D721Med (cell line): Measurements from ENCODE around the gene INS.

Source experiments
- DNase-seq: peaks from one replicate; pipeline ENCODE4 v3.0.0; 2011; ENCODE audit warnings: low spot score; ENCODE audit not compliant: insufficient read length
- FAIRE-seq: peaks from 2 replicates; lab custom pipeline; 2011; peaks lifted over from hg19 to GRCh38; lab: Jason Lieb, UNC
- TF ChIP-seq, protein P1 (sequence below): IDR thresholded peaks from 2 replicates; pipeline ENCODE4 v1.5.1; 2012; ENCODE audit warnings: mild to moderate bottlenecking, control low read depth; ENCODE audit not compliant: insufficient read depth; ENCODE audit errors: missing control alignments

INS gene

DNA sequence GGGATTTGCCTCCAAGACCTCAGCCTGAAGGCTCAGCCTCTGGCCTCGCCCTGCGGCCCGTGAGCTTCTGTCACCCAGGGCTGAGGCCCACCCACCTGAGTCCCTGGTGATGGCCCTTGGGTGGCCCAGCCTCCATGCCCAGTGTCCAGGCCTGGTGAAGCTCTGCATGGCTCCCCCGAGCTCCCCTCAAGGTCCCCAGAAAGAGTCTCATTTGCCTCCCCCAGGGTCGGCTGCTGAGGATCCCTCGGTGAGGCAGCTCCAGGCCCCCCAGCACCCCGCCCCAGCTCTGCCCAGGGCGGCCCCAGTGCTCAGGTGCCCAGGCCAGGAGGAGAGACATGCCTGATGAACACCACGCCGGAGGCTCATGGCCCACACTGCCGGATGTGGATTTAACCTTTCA, 12.8 kb upstream of the INS start:
- TF ChIP-seq, protein P1, sequence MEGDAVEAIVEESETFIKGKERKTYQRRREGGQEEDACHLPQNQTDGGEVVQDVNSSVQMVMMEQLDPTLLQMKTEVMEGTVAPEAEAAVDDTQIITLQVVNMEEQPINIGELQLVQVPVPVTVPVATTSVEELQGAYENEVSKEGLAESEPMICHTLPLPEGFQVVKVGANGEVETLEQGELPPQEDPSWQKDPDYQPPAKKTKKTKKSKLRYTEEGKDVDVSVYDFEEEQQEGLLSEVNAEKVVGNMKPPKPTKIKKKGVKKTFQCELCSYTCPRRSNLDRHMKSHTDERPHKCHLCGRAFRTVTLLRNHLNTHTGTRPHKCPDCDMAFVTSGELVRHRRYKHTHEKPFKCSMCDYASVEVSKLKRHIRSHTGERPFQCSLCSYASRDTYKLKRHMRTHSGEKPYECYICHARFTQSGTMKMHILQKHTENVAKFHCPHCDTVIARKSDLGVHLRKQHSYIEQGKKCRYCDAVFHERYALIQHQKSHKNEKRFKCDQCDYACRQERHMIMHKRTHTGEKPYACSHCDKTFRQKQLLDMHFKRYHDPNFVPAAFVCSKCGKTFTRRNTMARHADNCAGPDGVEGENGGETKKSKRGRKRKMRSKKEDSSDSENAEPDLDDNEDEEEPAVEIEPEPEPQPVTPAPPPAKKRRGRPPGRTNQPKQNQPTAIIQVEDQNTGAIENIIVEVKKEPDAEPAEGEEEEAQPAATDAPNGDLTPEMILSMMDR: no peak
- no peak for FAIRE-seq
- no peak for DNase-seq

DNA sequence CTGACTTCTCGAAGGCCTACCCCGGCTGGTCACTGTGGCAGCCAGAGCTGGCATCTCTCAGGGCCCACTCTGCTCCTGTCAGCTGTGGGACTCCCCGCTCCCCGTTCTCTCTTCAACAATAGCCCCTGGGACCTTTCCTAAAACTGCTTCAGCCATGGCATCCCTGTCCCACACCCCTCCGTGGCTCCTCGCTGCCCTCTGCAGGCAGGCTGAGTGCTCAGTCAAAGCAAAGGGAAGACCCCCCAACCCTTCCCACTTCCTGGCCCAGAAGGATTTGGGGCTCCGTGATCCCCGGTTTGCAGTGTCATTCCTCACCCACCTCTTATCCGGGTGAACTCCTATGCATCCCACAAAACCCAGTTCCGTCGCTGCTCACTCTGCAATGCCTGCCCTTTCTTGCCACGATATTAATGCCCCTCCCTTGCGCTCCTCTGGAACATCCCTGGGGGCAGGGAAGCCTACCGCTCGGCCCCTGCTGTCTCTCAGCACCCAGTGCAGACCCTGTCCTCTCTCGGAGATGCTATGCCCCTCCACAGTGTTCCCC, 12.2 kb upstream of the INS start:
- TF ChIP-seq, protein P1: peak; percentile 39
- DNase-seq (no peak), FAIRE-seq (no peak)

DNA sequence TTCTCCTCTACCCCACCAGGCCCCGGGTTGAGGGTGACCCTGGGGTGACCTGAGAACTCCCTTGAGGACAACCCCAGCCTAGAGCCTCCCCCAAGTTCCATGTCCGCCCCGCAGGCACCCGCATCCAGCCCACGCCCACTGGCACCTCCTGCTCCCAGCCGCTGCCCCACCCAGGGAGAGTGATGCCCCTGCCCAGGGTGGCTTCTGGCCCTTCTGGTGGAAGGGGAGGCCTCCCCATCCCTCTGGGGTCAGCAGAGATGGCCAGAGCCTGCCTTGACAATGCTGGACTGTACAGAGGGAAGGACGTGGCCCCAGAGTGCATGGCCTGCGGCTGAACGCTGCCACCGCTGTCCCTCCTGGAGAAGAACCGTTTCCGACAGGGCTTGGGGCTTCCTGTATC, 11.7 kb upstream of the INS start:
- FAIRE-seq (no peak), DNase-seq (no peak)
- TF ChIP-seq, protein P1: no peak

DNA sequence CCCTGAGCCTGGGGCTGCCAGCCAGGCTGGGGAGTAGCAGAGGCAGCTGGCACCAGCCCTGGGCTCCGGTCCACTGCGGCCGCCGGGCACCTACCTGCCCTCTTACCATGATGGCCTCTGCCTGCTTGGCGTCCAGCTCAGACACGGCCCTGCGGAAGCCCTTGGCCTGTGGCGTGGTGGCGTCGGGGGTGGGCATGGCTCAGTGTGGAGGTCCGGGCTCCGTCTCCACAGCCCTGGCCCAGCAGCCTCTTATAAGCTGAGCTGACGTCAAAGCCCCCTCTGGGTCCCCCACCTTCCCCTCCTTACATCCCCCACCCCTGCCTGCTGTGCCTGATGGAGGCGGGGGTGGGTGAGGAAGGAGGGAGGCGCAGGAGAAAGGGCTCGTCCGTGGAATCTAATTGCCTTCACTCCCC, 10.6 kb upstream of the INS start, which contains the start of gene TH:
TSS of gene TH (minus strand) at position 225 of the 413 bp plus-strand sequence. CDS start at position 196, 29 bp downstream.
- DNase-seq (no peak), FAIRE-seq (no peak)
- TF ChIP-seq, protein P1: no peak

DNA sequence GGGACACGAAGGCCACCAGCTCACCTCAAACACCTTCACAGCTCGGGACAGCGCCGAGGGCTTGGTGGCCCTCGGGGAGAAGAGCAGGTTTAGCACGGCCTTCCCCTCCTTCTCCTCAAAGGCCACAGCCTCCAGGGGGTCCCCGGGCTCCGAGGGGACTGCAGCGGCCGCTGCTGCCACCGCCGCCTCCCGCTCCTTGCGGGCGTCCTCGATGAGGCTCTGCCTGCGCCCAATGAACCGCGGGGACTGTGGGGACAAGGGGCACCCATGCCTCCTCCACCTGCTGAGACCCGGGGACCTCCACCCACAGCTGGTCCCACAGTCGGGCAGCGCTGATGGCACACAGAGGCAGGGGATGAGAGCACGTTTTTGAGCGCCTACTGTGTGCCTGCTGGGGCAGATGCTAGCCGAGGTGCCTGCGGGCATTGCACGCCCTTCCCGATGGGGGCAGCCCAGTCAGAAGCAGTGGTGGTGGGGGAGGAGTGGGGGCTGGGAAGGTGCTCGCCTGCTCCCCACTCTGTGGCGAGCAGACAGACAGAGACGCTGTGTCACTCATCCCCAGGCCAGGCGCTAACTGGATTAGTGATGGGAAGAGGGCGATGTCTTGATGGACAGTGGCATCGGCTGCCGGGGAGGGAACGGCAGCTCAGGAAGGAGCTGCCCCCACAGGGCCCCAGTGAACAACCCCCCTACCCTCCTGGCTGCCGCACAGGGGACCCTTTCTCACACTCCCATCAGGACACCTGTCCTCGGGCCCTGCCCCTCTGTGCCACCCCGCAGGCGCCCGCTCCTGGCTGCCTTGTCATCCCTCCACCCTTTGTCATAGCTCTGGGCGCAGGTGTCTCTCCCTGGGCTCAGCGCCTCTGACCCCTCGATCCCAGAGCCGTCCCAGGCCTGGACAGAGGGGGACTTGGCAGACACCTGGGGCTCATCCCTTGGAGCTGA, 8.9 kb upstream of the INS start:
- FAIRE-seq (no peak), DNase-seq (no peak)
- TF ChIP-seq, protein P1: no peak

DNA sequence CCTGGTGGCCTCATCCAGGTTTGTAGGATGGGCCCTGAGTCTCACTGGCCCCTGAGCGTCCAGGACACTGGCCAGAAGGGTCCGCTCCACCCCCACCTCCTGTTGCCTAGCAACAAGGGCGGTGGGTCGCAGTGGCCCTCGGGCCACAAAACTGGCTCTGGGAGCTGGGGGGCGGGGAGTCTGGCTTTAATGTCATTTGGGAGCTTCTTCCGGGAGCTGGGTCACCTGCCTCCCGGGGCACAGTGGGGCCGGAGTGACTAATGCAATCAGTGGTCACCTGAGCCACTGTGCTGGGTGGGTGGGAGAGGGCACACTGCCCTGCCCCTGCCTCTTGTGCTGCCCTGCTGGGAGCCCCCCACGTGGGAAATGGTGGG, 8.0 kb upstream of the INS start:
- FAIRE-seq (no peak), DNase-seq (no peak)
- TF ChIP-seq, protein P1: no peak
